IMR-90 (cell line): Measurements from ENCODE around the gene CIART. TPM values are rescaled to one million over a fixed set of nuclear protein-coding genes. Genes with fewer than 3 reads are reported as not detected.

Experiments used
- ATAC-seq: fragments of 200-7000 bp; cut with Tn5 transposase; 2 replicates; pipeline ENCODE4 v1.9.1; 2020; ENCODE audit warnings: low read depth, mild to moderate bottlenecking, moderate library complexity
- BruUV-seq: library from RNA; stranded (reverse); fragments of 400-500 nt; replicated peaks from 2 replicates; lab custom pipeline; 2021; lab: Mats Ljungman, UMichigan
- CTCF ChIA-PET: fragments of 300-600 bp; formaldehyde crosslinking; extraction: SDS; loops from one replicate; lab custom pipeline; 2021; ENCODE audit warnings: antibody characterized with exemption; lab: Yijun Ruan, JAX
- POLR2A ChIA-PET: fragments of 300-600 bp; sonication (Branson Sonifier 250); formaldehyde crosslinking; loops from one replicate; lab custom pipeline; 2022; ENCODE audit warnings: antibody characterized with exemption; ENCODE audit not compliant: unreplicated experiment; lab: Charles Lee
- DNase-seq: peaks from one replicate; pipeline ENCODE4 v3.0.0; 2013
- H2AFZ ChIP-seq: replicated peaks from 2 replicates; pipeline ENCODE3; 2013; ENCODE audit warnings: low read length, mild to moderate bottlenecking; ENCODE audit not compliant: poor library complexity
- H2AK5ac ChIP-seq: 2 replicates; pipeline ENCODE4 v1.6.1; 2013; ENCODE audit warnings: low read depth, low read length, inconsistent platforms
- H2AK9ac ChIP-seq: replicated peaks from 2 replicates; pipeline ENCODE3; 2013; ENCODE audit warnings: mild to moderate bottlenecking, low read depth, low read length, moderate library complexity; ENCODE audit not compliant: poor library complexity
- H2BK120ac ChIP-seq: 2 replicates; pipeline ENCODE4 v1.6.1; 2013; ENCODE audit warnings: low read depth, low read length, inconsistent platforms
- H2BK15ac ChIP-seq: 3 replicates; pipeline ENCODE4 v1.6.1; 2013; ENCODE audit warnings: low read depth, low read length, inconsistent platforms
- H2BK20ac ChIP-seq: 2 replicates; pipeline ENCODE4 v1.6.1; 2013; ENCODE audit warnings: low read depth, mild to moderate bottlenecking, inconsistent platforms, low read length, moderate library complexity
- H2BK5ac ChIP-seq: 2 replicates; pipeline ENCODE4 v1.6.1; 2013; ENCODE audit warnings: mild to moderate bottlenecking, low read depth, low read length, inconsistent platforms; ENCODE audit not compliant: poor library complexity, severe bottlenecking
- H3K14ac ChIP-seq: replicated peaks from 2 replicates; pipeline ENCODE4 v1.6.1; 2013; ENCODE audit warnings: low read depth, low read length, inconsistent platforms
- H3K18ac ChIP-seq: 2 replicates; pipeline ENCODE4 v1.6.1; 2013; ENCODE audit warnings: low read depth, low read length, control low read depth
- H3K23ac ChIP-seq: 2 replicates; pipeline ENCODE4 v1.6.1; 2013; ENCODE audit warnings: low read depth, low read length, inconsistent platforms
- H3K27ac ChIP-seq: 2 replicates; pipeline ENCODE4 v1.5.1; 2013; ENCODE audit warnings: mild to moderate bottlenecking, control low read depth, low read length; ENCODE audit not compliant: insufficient read depth
- H3K27me3 ChIP-seq: 2 replicates; pipeline ENCODE4 v1.6.1; 2013; ENCODE audit warnings: low read length; ENCODE audit not compliant: control insufficient read depth, insufficient read depth
- H3K36me3 ChIP-seq: 2 replicates; pipeline ENCODE4 v1.6.1; 2013; ENCODE audit warnings: low read length, mixed read lengths; ENCODE audit not compliant: control insufficient read depth, insufficient read depth
- H3K4ac ChIP-seq: 2 replicates; pipeline ENCODE4 v1.6.1; 2013; ENCODE audit warnings: low read depth, low read length, inconsistent platforms
- H3K4me1 ChIP-seq: 2 replicates; pipeline ENCODE4 v1.6.1; 2013; ENCODE audit warnings: low read length, mixed read lengths; ENCODE audit not compliant: control insufficient read depth, insufficient read depth
- H3K4me2 ChIP-seq: 2 replicates; pipeline ENCODE4 v1.6.1; 2013; ENCODE audit warnings: low read depth, mild to moderate bottlenecking, control low read depth, low read length, moderate library complexity
- H3K4me3 ChIP-seq: 2 replicates; pipeline ENCODE4 v1.5.1; 2013; ENCODE audit warnings: low read depth, mild to moderate bottlenecking, control low read depth, low read length, moderate library complexity; ENCODE audit not compliant: insufficient read depth
- H3K56ac ChIP-seq: 2 replicates; pipeline ENCODE4 v1.6.1; 2013; ENCODE audit warnings: low read length, inconsistent platforms; ENCODE audit not compliant: insufficient read depth; ENCODE audit errors: extremely low read depth
- H3K79me1 ChIP-seq, 2 experiments: 2 replicates each; pipeline ENCODE4 v1.6.1; 2013; ENCODE audit warnings: low read length in 2 of 2, inconsistent platforms in 1 of 2, low read depth in 1 of 2
- H3K9ac ChIP-seq: 2 replicates; pipeline ENCODE4 v1.6.1; 2013; ENCODE audit warnings: low read depth, low read length, control low read depth
- H3K9me1 ChIP-seq: 2 replicates; pipeline ENCODE4 v1.6.1; 2013; ENCODE audit warnings: low read length, inconsistent platforms; ENCODE audit not compliant: insufficient read depth
- H3K9me3 ChIP-seq: 2 replicates; pipeline ENCODE4 v1.6.1; 2013; ENCODE audit warnings: low read length; ENCODE audit not compliant: control insufficient read depth, insufficient read depth
- H4K20me1 ChIP-seq: 2 replicates; pipeline ENCODE4 v1.6.1; 2013; ENCODE audit warnings: low read length, inconsistent platforms; ENCODE audit not compliant: insufficient read depth
- H4K5ac ChIP-seq: 2 replicates; pipeline ENCODE4 v1.6.1; 2013; ENCODE audit warnings: mild to moderate bottlenecking, low read depth, low read length, control low read depth
- H4K8ac ChIP-seq, 2 experiments: 2 replicates each; pipeline ENCODE4 v1.6.1; 2013; ENCODE audit warnings: low read depth in 2 of 2, low read length in 2 of 2, control low read depth in 1 of 2, inconsistent platforms in 1 of 2
- H4K91ac ChIP-seq: 2 replicates; pipeline ENCODE4 v1.6.1; 2013; ENCODE audit warnings: low read depth, low read length, inconsistent platforms; ENCODE audit not compliant: insufficient read depth
- BHLHE40 ChIP-seq: fragments of 150-350 bp; IDR thresholded peaks from 2 replicates; pipeline ENCODE4 v1.6.1; 2016; ENCODE audit warnings: mild to moderate bottlenecking, low read depth, low read length
- CHD1 ChIP-seq: IDR thresholded peaks from 2 replicates; pipeline ENCODE4 v1.6.1; 2012; ENCODE audit warnings: low read depth, low read length, improper control_type of control experiment
- FOS ChIP-seq: fragments of 150-350 bp; IDR thresholded peaks from 2 replicates; pipeline ENCODE4 v1.6.1; 2016; ENCODE audit warnings: low read depth, low read length
- MAZ ChIP-seq: IDR thresholded peaks from 2 replicates; pipeline ENCODE4 v1.6.1; 2012; ENCODE audit warnings: low read depth, mild to moderate bottlenecking, low read length, improper control_type of control experiment, moderate library complexity, borderline replicate concordance
- RCOR1 ChIP-seq: IDR thresholded peaks from 2 replicates; pipeline ENCODE4 v1.6.1; 2012; ENCODE audit warnings: mild to moderate bottlenecking, low read length, improper control_type of control experiment; ENCODE audit not compliant: insufficient replicate concordance
- WGBS, 2 experiments: methylation state at CpG; one replicate each; pipeline versions ENCODE4 v1.1.5 to v1.1.7; 2013; ENCODE audit warnings: missing lambda C conversion rate in 2 of 2; ENCODE audit not compliant: insufficient read length in 1 of 2; ENCODE audit errors: extremely low coverage in 2 of 2; 5-methylcytosine and 5-hydroxymethylcytosine counted together
- dilution Hi-C: fragments of 300-500 bp; cut with HindIII; formaldehyde crosslinking; loops from one replicate; pipeline ENCODE4 v1.14.3; 2018; ENCODE audit warnings: low sequenced_read_pairs; ENCODE audit not compliant: unreplicated experiment
- in situ Hi-C: fragments of 300-500 bp; cut with MboI; formaldehyde crosslinking; loops from 3 replicates; pipeline ENCODE4 v1.14.3; 2019; ENCODE audit warnings: low sequenced_read_pairs, inconsistent platforms, mixed read lengths
- intact Hi-C: fragments of 100-400 bp; cut with micrococcal nuclease; formaldehyde crosslinking; loops from 2 replicates; pipeline ENCODE4 v1.10.0; 2022
- polyA plus RNA-seq, 3 experiments: library from polyadenylated mRNA; depleted of rRNA; stranded (reverse); fragments of >200 nt; gene quantifications; 2 replicates each; pipeline ENCODE4 v1.2.3, GENCODE V29; 2012; ENCODE audit warnings: low replicate concordance in 1 of 3
- total RNA-seq: library from RNA; depleted of rRNA; stranded (reverse); fragments of >200 nt; gene quantifications from 2 replicates; pipeline ENCODE4 v1.2.3, GENCODE V29; 2012

CIART gene
- total and polyA plus RNA-seq, 2 of the 4 experiments (the other 2 are of a cell fraction): 16.5 to 18.1 TPM

DNA sequence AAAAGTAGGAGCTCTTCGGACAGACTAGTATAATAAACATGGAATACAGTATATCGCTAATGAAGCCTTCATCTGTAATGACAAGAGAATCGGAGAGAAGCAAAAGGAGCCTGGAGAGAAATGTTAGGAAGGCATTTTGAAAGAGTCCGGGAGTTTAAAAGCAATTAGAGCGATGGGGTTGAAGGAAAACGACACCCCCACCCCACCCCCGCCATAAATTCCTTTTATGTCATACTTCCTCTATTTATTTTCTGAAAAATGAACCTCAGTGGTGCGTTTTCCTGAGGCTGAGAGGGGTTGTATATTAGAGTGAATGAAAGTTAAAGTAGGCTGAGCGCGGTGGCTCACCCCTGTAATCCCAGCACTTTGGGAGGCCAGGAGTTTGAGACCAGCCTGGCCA lies 12.9 kb upstream of the CIART start:
- dilution Hi-C loops: no loop called here

More for the DNA sequence above, 12.9 kb upstream of the CIART start:
- no peak overlapping the region for H2AK9ac ChIP-seq
- CTCF ChIA-PET: interaction anchor here (0.6 to 0.8 kb wide), 2 partner anchors 13 to 14 kb away, joined by 3 read pairs; no protein-coding TSS in a partner anchor
- H3K27me3 ChIP-seq: no peaks in the 10 kb centered on the region
- H3K79me1 ChIP-seq: peaks cover 20 to 50% of the 10 kb centered on the region in 2 experiments
- H4K5ac ChIP-seq: peak overlapping the region; percentile 95
- peak overlapping the region; percentile 89 for H3K4ac ChIP-seq
- peak overlapping the region; percentile 89 for H3K4me2 ChIP-seq
- no peak overlapping the region for H2BK15ac ChIP-seq
- DNase-seq (no peak), ATAC-seq (no peak)
- peaks cover 21% of the 10 kb centered on the region for H3K36me3 ChIP-seq
- H3K27ac ChIP-seq: peak overlapping the region; percentile 71; the same call in 1 of the 2 replicates
- H2BK20ac ChIP-seq: no peak overlapping the region
- intact Hi-C loops: no loop called here
- H3K4me1 ChIP-seq: peaks cover 9% of the 10 kb centered on the region
- H3K9me3 ChIP-seq: no peaks in the 10 kb centered on the region
- no TSS peak for BruUV-seq
- H4K20me1 ChIP-seq: no peaks in the 10 kb centered on the region
- H3K9me1 ChIP-seq: peaks cover 8% of the 10 kb centered on the region
- peak overlapping the region; percentile 73; the same call in 1 of the 2 replicates for H3K56ac ChIP-seq
- no CpG with 5 or more reads among the region's 10 CpGs for WGBS, 2 experiments
- peak overlapping the region; percentile 54 for H4K91ac ChIP-seq
- POLR2A ChIA-PET: interaction anchor here (0.6 kb wide), 1 partner anchor 95 kb away, joined by 7 read pairs; the partner anchor contains the start of gene RPRD2
- no peak overlapping the region for H2AK5ac ChIP-seq
- H3K23ac ChIP-seq: peak overlapping the region; percentile 67
- no peak for TF ChIP-seq RCOR1
- TF ChIP-seq BHLHE40: no peak
- no peak for TF ChIP-seq MAZ
- no peak for TF ChIP-seq CHD1
- no peak for TF ChIP-seq FOS
- H3K18ac ChIP-seq: peak overlapping the region; percentile 43; the same call in 1 of the 2 replicates
- peak overlapping the region; percentile 89 for H3K14ac ChIP-seq
- peak overlapping the region; percentile 76 for H2BK5ac ChIP-seq
- in situ Hi-C loops: loop anchor here (10.0 kb wide), 1 partner anchor 285 kb away; no protein-coding TSS in a partner anchor
- peak overlapping the region; percentile 89 for H2AFZ ChIP-seq
- peak overlapping the region; percentile 51 for H3K4me3 ChIP-seq
- H3K9ac ChIP-seq: peak overlapping the region; percentile 66
- peak overlapping the region; percentile 62 to 99 for H4K8ac ChIP-seq
- H2BK120ac ChIP-seq: peak overlapping the region; percentile 53; the same call in 1 of the 2 replicates
